ENCODE results near the gene SLC25A13. TPM values are rescaled to one million over a fixed set of nuclear protein-coding genes. Genes with fewer than 3 reads are reported as not detected.

The SLC25A13 gene
- total and polyA plus RNA-seq, 2 donors (not counting 1 experiment from before 2014, with no cell fraction given), result 6.9 to 12.0 TPM

GRCh38 chr7:96238976-96239766, 82.7 kb downstream of the SLC25A13 start:
- TF ChIP-seq CTCF (conservative IDR thresholded peaks at IDR 0.05 in 1 of 2, IDR thresholded peaks at IDR 0.05 in 1 of 2; ENCODE audit: low read depth in 1 of 2, low read length in 2 of 2), result no peak
- no peak for TF ChIP-seq EZH2 (IDR thresholded peaks at IDR 0.05; ENCODE audit: low read length, missing control alignments)
- Histone ChIP-seq H2AFZ (ENCODE audit: low read length) (no peak overlapping the region), H3K79me2 (ENCODE audit: control insufficient read depth, insufficient read depth, low read length) (no peaks in the 10 kb centered on the region), H3K27me3 (ENCODE audit: control insufficient read depth, insufficient read depth, low read length) (no peaks in the 10 kb centered on the region), H3K36me3 (ENCODE audit: control insufficient read depth, insufficient read depth, low read length) (no peaks in the 10 kb centered on the region), H3K4me3 (replicated peaks in 1 of 4; ENCODE audit: control extremely low read depth in 1 of 4, insufficient read depth in 1 of 4, low read depth in 3 of 4, low read length in 4 of 4) (no peak overlapping the region), H3K27ac (ENCODE audit: insufficient read depth, low read length) (no peak overlapping the region), H3K9ac (ENCODE audit: insufficient read depth, low read length) (no peak overlapping the region), H3K4me2 (ENCODE audit: extremely low read depth, insufficient read depth, low read length) (no peak overlapping the region), H3K9me3 (ENCODE audit: control insufficient read depth, insufficient read depth, low read depth, low read length) (no peaks in the 10 kb centered on the region), H3K4me1 (ENCODE audit: control insufficient read depth, extremely low read depth, insufficient read depth, low read length) (no peaks in the 10 kb centered on the region), H4K20me1 (ENCODE audit: control insufficient read depth, extremely low read depth, insufficient read depth, low read length) (no peaks in the 10 kb centered on the region)
- peak in 1 of 2 donors; percentile 44 for DNase-seq (ENCODE audit: low read depth in 2 of 2)

- TF ChIP-seq EZH2 (IDR thresholded peaks at IDR 0.05; ENCODE audit: low read length, missing control alignments) (no peak), CTCF (conservative IDR thresholded peaks at IDR 0.05 in 1 of 2, IDR thresholded peaks at IDR 0.05 in 1 of 2; ENCODE audit: low read depth in 1 of 2, low read length in 2 of 2) (no peak)
- peak in 1 of 2 donors; percentile 52 for DNase-seq (ENCODE audit: low read depth in 2 of 2)
- H3K27ac ChIP-seq (ENCODE audit: insufficient read depth, low read length), result no peak overlapping the region
- H4K20me1 ChIP-seq (ENCODE audit: control insufficient read depth, extremely low read depth, insufficient read depth, low read length), result no peaks in the 10 kb centered on the region
- H3K9me3 ChIP-seq (ENCODE audit: control insufficient read depth, insufficient read depth, low read depth, low read length), result no peaks in the 10 kb centered on the region
- H3K4me2 ChIP-seq (ENCODE audit: extremely low read depth, insufficient read depth, low read length), result no peak overlapping the region
- no peak overlapping the region for H3K9ac ChIP-seq (ENCODE audit: insufficient read depth, low read length)
- H3K36me3 ChIP-seq (ENCODE audit: control insufficient read depth, insufficient read depth, low read length), result no peaks in the 10 kb centered on the region
- H3K4me3 ChIP-seq (replicated peaks in 1 of 4; ENCODE audit: control extremely low read depth in 1 of 4, insufficient read depth in 1 of 4, low read depth in 3 of 4, low read length in 4 of 4), result no peak overlapping the region
- no peaks in the 10 kb centered on the region for H3K4me1 ChIP-seq (ENCODE audit: control insufficient read depth, extremely low read depth, insufficient read depth, low read length)
- no peak overlapping the region for H2AFZ ChIP-seq (ENCODE audit: low read length)
- no peaks in the 10 kb centered on the region for H3K79me2 ChIP-seq (ENCODE audit: control insufficient read depth, insufficient read depth, low read length)
- H3K27me3 ChIP-seq (ENCODE audit: control insufficient read depth, insufficient read depth, low read length), result no peaks in the 10 kb centered on the region
These were observed 83.4 kb downstream of the SLC25A13 start for GRCh38 chr7:96238474-96238873.

GRCh38 chr7:96237040-96237439, 84.9 kb downstream of the SLC25A13 start:
- Histone ChIP-seq H3K36me3 (ENCODE audit: control insufficient read depth, insufficient read depth, low read length) (no peaks in the 10 kb centered on the region), H3K27me3 (ENCODE audit: control insufficient read depth, insufficient read depth, low read length) (no peaks in the 10 kb centered on the region), H3K4me3 (replicated peaks in 1 of 4; ENCODE audit: control extremely low read depth in 1 of 4, insufficient read depth in 1 of 4, low read depth in 3 of 4, low read length in 4 of 4) (no peak overlapping the region), H3K27ac (ENCODE audit: insufficient read depth, low read length) (no peak overlapping the region), H2AFZ (ENCODE audit: low read length) (no peak overlapping the region), H3K79me2 (ENCODE audit: control insufficient read depth, insufficient read depth, low read length) (no peaks in the 10 kb centered on the region), H3K4me2 (ENCODE audit: extremely low read depth, insufficient read depth, low read length) (no peak overlapping the region), H3K9ac (ENCODE audit: insufficient read depth, low read length) (no peak overlapping the region), H3K4me1 (ENCODE audit: control insufficient read depth, extremely low read depth, insufficient read depth, low read length) (no peaks in the 10 kb centered on the region), H3K9me3 (ENCODE audit: control insufficient read depth, insufficient read depth, low read depth, low read length) (no peaks in the 10 kb centered on the region), H4K20me1 (ENCODE audit: control insufficient read depth, extremely low read depth, insufficient read depth, low read length) (no peaks in the 10 kb centered on the region)
- TF ChIP-seq CTCF (conservative IDR thresholded peaks at IDR 0.05 in 1 of 2, IDR thresholded peaks at IDR 0.05 in 1 of 2; ENCODE audit: low read depth in 1 of 2, low read length in 2 of 2) (no peak), EZH2 (IDR thresholded peaks at IDR 0.05; ENCODE audit: low read length, missing control alignments) (no peak)
- no peak for DNase-seq (ENCODE audit: low read depth in 2 of 2)
